ENCODE results near the gene METRN. TPM values are rescaled to one million over a fixed set of nuclear protein-coding genes. Genes with fewer than 3 reads are reported as not detected.

The METRN gene
- total RNA-seq, 1 experiment from 2014 or later = 69.5 TPM

- intact Hi-C loops (cut with micrococcal nuclease) = no loop called here
- Mint-ChIP-seq H3K9me3 (ENCODE audit: unreplicated experiment) (no peaks in the 10 kb centered on the region), H3K27ac (ENCODE audit: low read depth, unreplicated experiment) (peak within 1 kb of the TSS; percentile 85), H3K4me3 (ENCODE audit: unreplicated experiment) (peak within 1 kb of the TSS; percentile 75), H3K4me1 (ENCODE audit: insufficient read depth, unreplicated experiment) (no peaks in the 10 kb centered on the region), H3K36me3 (ENCODE audit: insufficient read depth, unreplicated experiment) (peaks cover 23% of the 10 kb centered on the region), H3K27me3 (ENCODE audit: insufficient read depth, unreplicated experiment) (no peaks in the 10 kb centered on the region)
- peak; percentile 87 for DNase-seq (ENCODE audit: unreplicated experiment)
- ChIA-PET CTCF (interaction anchor here (0.6 to 2.3 kb wide), 16 partner anchors 9 to 325 kb away, joined by 3 to 9 read pairs (median 3); partner anchors contain the start of genes CCDC78, MCRIP2, METTL26 and WDR24), POLR2A (interaction anchor here (0.6 to 3.2 kb wide), 17 partner anchors 8 to 244 kb away, joined by 3 to 17 read pairs (median 4); partner anchors contain the start of genes CAPN15, METTL26, STUB1 and WDR24)
- no TSS peak for BruUV-seq (replicated peaks)
- TF ChIP-seq CTCF (IDR thresholded peaks at IDR 0.05; ENCODE audit: unreplicated experiment) = peak; percentile 67
These were observed 47.0 kb upstream of the METRN start, which contains the start of gene RHOT2 for GRCh38 chr16:667780-668518. Gene RHOT2, plus strand, starts transcription at chr16:668132. Its CDS starts 68 bp downstream, at chr16:668200.

GRCh38 chr16:668519-669171 lies 46.3 kb upstream of the METRN start:
- no peak for TF ChIP-seq CTCF (IDR thresholded peaks at IDR 0.05; ENCODE audit: unreplicated experiment)
- intact Hi-C loops (cut with micrococcal nuclease) = no loop called here
- no TSS peak for BruUV-seq (replicated peaks)
- H3K9me3 Mint-ChIP-seq (ENCODE audit: unreplicated experiment) = no peaks in the 10 kb centered on the region
- H3K4me1 Mint-ChIP-seq (ENCODE audit: insufficient read depth, unreplicated experiment) = no peaks in the 10 kb centered on the region
- H3K27ac Mint-ChIP-seq (ENCODE audit: low read depth, unreplicated experiment) = peak overlapping the region; percentile 85
- DNase-seq (ENCODE audit: unreplicated experiment) = no peak
- peak overlapping the region; percentile 75 for H3K4me3 Mint-ChIP-seq (ENCODE audit: unreplicated experiment)
- CTCF ChIA-PET = interaction anchor here (1.0 to 2.3 kb wide), 8 partner anchors 8 to 92 kb away, joined by 3 to 9 read pairs (median 6); partner anchors contain the start of gene WDR90
- H3K27me3 Mint-ChIP-seq (ENCODE audit: insufficient read depth, unreplicated experiment) = no peaks in the 10 kb centered on the region
- peaks cover 29% of the 10 kb centered on the region for H3K36me3 Mint-ChIP-seq (ENCODE audit: insufficient read depth, unreplicated experiment)
- POLR2A ChIA-PET = interaction anchor here (0.9 to 3.2 kb wide), 15 partner anchors 8 to 244 kb away, joined by 3 to 17 read pairs (median 5); partner anchors contain the start of genes CAPN15, METTL26, STUB1 and WDR24

GRCh38 chr16:669666-670065 lies 45.3 kb upstream of the METRN start:
- peak overlapping the region; percentile 75 for H3K4me3 Mint-ChIP-seq (ENCODE audit: unreplicated experiment)
- intact Hi-C loops (cut with micrococcal nuclease) = no loop called here
- no peak overlapping the region for H3K27ac Mint-ChIP-seq (ENCODE audit: low read depth, unreplicated experiment)
- TF ChIP-seq CTCF (IDR thresholded peaks at IDR 0.05; ENCODE audit: unreplicated experiment) = no peak
- H3K4me1 Mint-ChIP-seq (ENCODE audit: insufficient read depth, unreplicated experiment) = no peaks in the 10 kb centered on the region
- no TSS peak for BruUV-seq (replicated peaks)
- no peaks in the 10 kb centered on the region for H3K9me3 Mint-ChIP-seq (ENCODE audit: unreplicated experiment)
- POLR2A ChIA-PET = interaction anchor here (0.7 to 3.2 kb wide), 5 partner anchors 11 to 46 kb away, joined by 3 to 17 read pairs (median 6); partner anchors contain the start of genes STUB1 and WDR90
- CTCF ChIA-PET = interaction anchor here (1.0 kb wide), 1 partner anchor 9 kb away, joined by 6 read pairs; no protein-coding TSS in a partner anchor
- H3K36me3 Mint-ChIP-seq (ENCODE audit: insufficient read depth, unreplicated experiment) = peaks cover 37% of the 10 kb centered on the region
- no peak for DNase-seq (ENCODE audit: unreplicated experiment)
- H3K27me3 Mint-ChIP-seq (ENCODE audit: insufficient read depth, unreplicated experiment) = no peaks in the 10 kb centered on the region
